Measurements from ENCODE around the gene HEPACAM2. TPM values are rescaled to one million over a fixed set of nuclear protein-coding genes. Genes with fewer than 3 reads are reported as not detected.

Gene HEPACAM2
- total RNA-seq, 2 donors from 2014 or later: 0.41 to 0.45 TPM

DNA sequence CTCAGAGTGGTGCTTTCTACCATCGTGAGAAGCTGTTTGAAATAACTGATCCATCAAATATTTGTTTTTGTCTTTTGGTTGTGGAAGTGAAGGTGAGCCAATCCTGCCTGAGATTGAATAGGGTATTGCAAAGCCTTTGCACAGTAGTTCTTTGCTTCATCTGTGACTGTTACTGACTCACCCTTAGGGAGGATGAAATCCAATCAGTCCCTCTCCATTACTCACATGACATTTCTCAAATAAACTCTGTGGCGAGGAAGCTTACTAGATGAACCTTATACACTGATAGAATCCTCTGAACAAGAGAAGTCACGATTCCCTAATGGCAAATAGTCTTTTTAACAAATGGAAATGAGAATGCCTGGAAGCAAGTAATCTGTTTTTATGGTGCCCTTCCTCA is 31.9 kb downstream of the HEPACAM2 start:
- H3K9me3 ChIP-seq: no peaks in the 10 kb centered on the region
- DNase-seq (ENCODE audit: low spot score): no peak
- H3K27me3 ChIP-seq (replicated peaks; ENCODE audit: insufficient read depth): no peaks in the 10 kb centered on the region
- H3K27ac ChIP-seq: no peak overlapping the region
- TF ChIP-seq POLR2A (IDR thresholded peaks at IDR 0.05): no peak
- TF ChIP-seq, protein P1, sequence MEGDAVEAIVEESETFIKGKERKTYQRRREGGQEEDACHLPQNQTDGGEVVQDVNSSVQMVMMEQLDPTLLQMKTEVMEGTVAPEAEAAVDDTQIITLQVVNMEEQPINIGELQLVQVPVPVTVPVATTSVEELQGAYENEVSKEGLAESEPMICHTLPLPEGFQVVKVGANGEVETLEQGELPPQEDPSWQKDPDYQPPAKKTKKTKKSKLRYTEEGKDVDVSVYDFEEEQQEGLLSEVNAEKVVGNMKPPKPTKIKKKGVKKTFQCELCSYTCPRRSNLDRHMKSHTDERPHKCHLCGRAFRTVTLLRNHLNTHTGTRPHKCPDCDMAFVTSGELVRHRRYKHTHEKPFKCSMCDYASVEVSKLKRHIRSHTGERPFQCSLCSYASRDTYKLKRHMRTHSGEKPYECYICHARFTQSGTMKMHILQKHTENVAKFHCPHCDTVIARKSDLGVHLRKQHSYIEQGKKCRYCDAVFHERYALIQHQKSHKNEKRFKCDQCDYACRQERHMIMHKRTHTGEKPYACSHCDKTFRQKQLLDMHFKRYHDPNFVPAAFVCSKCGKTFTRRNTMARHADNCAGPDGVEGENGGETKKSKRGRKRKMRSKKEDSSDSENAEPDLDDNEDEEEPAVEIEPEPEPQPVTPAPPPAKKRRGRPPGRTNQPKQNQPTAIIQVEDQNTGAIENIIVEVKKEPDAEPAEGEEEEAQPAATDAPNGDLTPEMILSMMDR (IDR thresholded peaks at IDR 0.05): no peak
- TF ChIP-seq POLR2AphosphoS5 (IDR thresholded peaks at IDR 0.05): no peak
- WGBS: 48% methylated on average over 3 of the region's 3 CpGs
- H3K36me3 ChIP-seq: no peaks in the 10 kb centered on the region
- no peak overlapping the region for H3K4me3 ChIP-seq
- intact Hi-C loops (cut with DNase I): no loop called here
- H3K4me1 ChIP-seq (replicated peaks): no peaks in the 10 kb centered on the region

DNA sequence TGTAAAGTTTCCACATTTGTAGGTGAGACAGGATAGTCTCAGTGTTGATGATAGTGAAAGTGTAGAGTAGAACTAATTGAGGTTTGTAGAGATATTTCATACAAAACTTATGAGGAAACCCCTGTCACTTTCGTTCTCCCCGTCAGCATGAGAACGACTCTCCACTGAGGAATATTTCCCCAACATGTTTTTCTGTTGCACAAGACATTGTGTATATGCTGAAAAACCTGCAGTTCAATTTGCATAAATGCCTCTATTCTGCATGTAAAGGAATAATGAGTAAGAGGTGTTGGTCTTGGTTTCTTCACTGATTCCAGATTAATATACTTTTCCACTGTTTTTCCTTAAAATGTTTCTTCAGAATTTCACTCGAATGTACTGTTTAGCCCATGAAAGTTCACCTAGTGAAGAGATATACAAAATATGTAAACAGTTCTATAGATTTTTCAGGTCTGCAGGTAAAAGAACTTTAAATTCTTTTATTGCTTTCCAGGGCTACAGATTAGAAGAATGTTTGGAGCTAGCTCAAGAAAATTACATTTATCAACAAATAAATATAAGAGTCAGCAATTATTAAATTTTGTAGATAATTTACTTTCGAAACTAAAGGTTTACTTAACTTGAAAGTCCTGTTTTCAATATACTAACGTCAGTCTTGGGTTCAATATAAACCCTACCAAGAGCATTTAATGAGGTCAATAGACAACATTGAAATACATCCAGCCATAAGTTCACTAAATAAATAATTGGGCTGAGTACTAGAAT is 37.2 kb downstream of the HEPACAM2 start:
- intact Hi-C loops (cut with DNase I): no loop called here
- Histone ChIP-seq H3K27ac (no peak overlapping the region), H3K4me1 (replicated peaks) (no peaks in the 10 kb centered on the region), H3K36me3 (no peaks in the 10 kb centered on the region), H3K9me3 (no peaks in the 10 kb centered on the region), H3K27me3 (replicated peaks; ENCODE audit: insufficient read depth) (no peaks in the 10 kb centered on the region), H3K4me3 (no peak overlapping the region)
- WGBS: 64% methylated on average over 6 of the region's 6 CpGs
- DNase-seq (ENCODE audit: low spot score): no peak
- TF ChIP-seq POLR2AphosphoS5 (IDR thresholded peaks at IDR 0.05) (no peak), POLR2A (IDR thresholded peaks at IDR 0.05) (no peak)
- TF ChIP-seq, protein P1 (IDR thresholded peaks at IDR 0.05): no peak

- intact Hi-C loops (cut with DNase I): no loop called here
- DNase-seq (ENCODE audit: low spot score): no peak
- no peak for TF ChIP-seq POLR2AphosphoS5 (IDR thresholded peaks at IDR 0.05)
- TF ChIP-seq, protein P1 (IDR thresholded peaks at IDR 0.05): no peak
- TF ChIP-seq POLR2A (IDR thresholded peaks at IDR 0.05): no peak
- Histone ChIP-seq H3K4me3 (no peak overlapping the region), H3K4me1 (replicated peaks) (no peaks in the 10 kb centered on the region), H3K27ac (no peak overlapping the region), H3K36me3 (no peaks in the 10 kb centered on the region), H3K9me3 (no peaks in the 10 kb centered on the region), H3K27me3 (replicated peaks; ENCODE audit: insufficient read depth) (no peaks in the 10 kb centered on the region)
- WGBS: 65% methylated on average over 1 of the region's 1 CpG
These were observed 40.8 kb downstream of the HEPACAM2 start for GRCh38 chr7:93185303-93186027.

- H3K36me3 ChIP-seq: no peaks in the 10 kb centered on the region
- intact Hi-C loops (cut with DNase I): no loop called here
- no peaks in the 10 kb centered on the region for H3K27me3 ChIP-seq (replicated peaks; ENCODE audit: insufficient read depth)
- H3K4me1 ChIP-seq (replicated peaks): no peaks in the 10 kb centered on the region
- no peak for TF ChIP-seq POLR2AphosphoS5 (IDR thresholded peaks at IDR 0.05)
- TF ChIP-seq, protein P1 (IDR thresholded peaks at IDR 0.05): no peak
- no peak for TF ChIP-seq POLR2A (IDR thresholded peaks at IDR 0.05)
- no peak overlapping the region for H3K27ac ChIP-seq
- no peak for DNase-seq (ENCODE audit: low spot score)
- H3K4me3 ChIP-seq: no peak overlapping the region
- H3K9me3 ChIP-seq: no peaks in the 10 kb centered on the region
These were observed 47.1 kb downstream of the HEPACAM2 start for GRCh38 chr7:93179173-93179572.

All from prostate gland (tissue), 2 donors.